HG02642 (cell line): ENCODE results near the gene SH3GL3.

ENCODE experiments used
- ATAC-seq: cut with Tn5 transposase; IDR thresholded peaks from one replicate; pipeline ENCODE4 v1.9.1; 2021; ENCODE audit warnings: mild to moderate bottlenecking; ENCODE audit not compliant: unreplicated experiment, poor library complexity

The SH3GL3 gene

GRCh38 chr15:83656943-83657528 lies 209.9 kb downstream of the SH3GL3 start:
- ATAC-seq: no peak

GRCh38 chr15:83657549-83657948 lies 210.4 kb downstream of the SH3GL3 start:
- ATAC-seq: no peak

GRCh38 chr15:83658430-83659416 lies 211.6 kb downstream of the SH3GL3 start:
- ATAC-seq: no peak

GRCh38 chr15:83659417-83659812 lies 212.3 kb downstream of the SH3GL3 start:
- ATAC-seq: no peak

GRCh38 chr15:83665480-83665879 lies 218.3 kb downstream of the SH3GL3 start:
- ATAC-seq: no peak
